NCI-H2081 treated with DMSO at 0.1 percent for 48 hours (cell line): ENCODE data around the gene KRTAP10-3.

Experiments
- DNase-seq: peaks from one replicate; lab custom pipeline; 2025; lab: John Stamatoyannopoulos, UW

KRTAP10-3 gene

DNA sequence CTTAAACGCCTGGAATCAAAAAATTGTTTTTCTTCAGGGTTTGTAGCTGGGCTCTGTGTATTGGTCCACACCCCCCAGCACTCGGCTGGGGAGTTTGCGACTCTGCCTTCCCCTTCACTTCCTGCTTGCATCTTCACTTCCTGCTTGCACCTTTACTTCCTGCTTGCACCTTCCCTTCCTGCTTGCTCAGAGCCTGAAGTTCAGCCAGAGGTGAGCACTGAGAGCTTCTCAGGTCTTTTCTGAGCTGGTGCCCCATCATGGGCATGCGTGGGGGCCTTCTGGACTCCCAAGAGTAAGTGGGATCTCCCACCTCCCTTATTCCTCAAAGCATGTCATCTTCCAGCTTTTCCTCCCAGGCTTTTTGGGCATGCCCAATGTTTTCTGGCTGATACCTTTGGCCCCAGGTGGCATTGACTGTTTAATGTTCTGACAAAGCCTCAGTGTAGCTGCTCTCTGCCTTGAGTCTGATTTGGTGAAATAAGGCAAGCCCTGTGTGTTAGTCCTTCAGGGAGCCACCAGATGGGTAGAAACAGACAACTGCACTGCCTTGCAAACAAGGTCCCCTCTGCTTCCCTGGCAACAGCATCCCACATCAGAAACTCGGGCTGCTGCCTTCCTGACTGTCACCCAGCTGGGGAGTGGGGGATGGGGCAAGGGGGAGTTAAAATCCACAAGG, 10.8 kb downstream of the KRTAP10-3 start:
- DNase-seq = no peak

DNA sequence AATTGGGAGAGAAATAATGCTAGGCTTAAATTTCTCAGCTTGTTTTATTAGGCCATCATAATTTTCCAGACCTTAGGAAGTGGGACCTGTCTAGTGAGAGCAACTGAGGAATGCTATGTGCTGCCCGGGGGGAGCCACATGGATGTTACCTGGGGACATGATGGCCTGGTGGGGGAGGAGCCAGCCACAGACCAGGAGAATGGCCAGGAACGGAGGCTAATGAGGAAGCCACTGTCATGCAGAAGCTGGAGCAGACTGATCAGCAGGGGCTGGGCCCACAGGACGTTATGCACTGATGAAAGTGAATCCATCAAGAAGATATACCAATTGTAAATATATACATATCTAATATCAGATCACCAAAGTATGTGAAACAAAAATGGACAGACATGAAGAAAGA, 14.0 kb downstream of the KRTAP10-3 start:
- no peak for DNase-seq

DNA sequence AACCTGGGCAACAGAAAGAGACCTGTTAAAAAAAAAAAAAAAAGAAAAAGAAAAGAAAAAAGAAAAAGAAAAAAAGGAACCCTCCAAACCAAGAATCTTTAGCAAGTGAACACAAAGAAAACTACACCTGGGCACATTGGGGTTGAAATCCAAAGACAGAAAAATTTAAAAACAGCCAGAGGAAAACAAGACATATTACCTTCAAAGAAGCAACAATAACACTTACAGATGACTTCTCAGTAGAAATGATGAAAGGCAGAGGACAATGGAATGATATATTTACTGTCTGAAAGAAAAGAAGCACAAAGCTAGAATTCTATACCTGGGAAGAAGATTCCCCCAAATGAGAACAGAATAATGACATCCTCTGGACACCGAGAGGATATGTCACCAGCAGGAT, 15.9 kb downstream of the KRTAP10-3 start:
- no peak for DNase-seq

DNA sequence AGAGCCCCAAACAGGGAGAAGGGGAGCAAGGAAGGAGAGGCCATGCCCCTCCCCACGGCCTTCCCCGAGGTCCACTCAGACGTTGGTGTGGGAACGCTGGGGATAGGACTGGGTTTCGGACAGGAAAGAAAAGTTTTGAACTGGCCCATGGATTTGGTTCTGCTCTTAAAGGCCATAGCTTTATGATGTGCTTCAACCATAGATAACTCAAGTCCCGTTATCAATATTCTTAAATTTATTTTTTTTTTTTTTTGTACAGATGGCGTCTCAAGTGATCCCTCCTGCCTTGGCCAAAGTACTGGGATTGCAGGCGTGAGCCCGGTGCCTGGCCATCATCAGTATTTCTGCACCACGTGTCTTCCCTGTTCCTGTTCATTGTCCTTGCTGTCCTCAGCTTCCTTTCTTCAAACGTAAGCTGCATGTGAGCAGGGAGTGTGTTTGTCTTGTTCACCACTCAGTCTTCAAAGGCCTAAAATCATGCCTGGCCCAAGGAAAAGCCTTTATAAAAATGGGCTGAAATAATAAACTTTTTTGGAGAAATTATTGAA, 17.8 kb downstream of the KRTAP10-3 start:
- no peak for DNase-seq

DNA sequence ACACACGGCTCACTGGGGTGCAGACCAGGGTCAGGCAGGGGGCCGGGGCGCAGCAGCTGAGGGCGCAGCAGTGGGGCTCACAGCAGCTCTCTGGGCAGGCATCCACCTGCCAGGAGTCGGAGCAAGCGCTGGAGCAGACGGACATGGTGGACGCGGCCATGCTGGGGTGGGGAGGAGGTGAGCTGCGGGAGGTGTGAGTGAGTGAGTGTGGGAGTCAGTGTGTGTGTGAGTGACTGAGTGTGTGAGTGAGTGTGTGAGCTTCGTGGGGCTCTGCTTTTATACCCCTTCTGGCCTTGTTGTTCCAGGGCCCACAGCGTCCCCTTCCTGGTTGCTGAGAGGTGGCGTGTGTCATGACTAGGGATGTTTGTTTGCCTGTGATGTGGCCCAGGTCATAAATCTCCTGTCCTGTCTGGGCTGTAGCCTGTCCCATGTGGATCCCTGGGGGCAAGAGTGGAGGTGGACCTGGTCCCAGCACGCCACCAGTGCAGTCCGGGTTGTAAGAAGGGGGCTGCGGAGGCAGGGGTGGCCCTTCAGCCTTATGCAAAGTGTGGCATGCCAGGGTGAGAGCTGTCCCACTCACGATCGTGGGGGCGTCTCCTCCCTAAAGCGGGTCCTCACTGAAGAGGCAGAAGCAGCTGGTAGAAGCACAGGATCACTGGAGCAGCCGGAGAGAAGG, 18.5 kb downstream of the KRTAP10-3 start, which contains the start of gene KRTAP10-1:
TSS of gene KRTAP10-1 (minus strand) at position 205 of the 676 bp plus-strand sequence. CDS start at position 160, 45 bp downstream.
- DNase-seq = no peak

DNA sequence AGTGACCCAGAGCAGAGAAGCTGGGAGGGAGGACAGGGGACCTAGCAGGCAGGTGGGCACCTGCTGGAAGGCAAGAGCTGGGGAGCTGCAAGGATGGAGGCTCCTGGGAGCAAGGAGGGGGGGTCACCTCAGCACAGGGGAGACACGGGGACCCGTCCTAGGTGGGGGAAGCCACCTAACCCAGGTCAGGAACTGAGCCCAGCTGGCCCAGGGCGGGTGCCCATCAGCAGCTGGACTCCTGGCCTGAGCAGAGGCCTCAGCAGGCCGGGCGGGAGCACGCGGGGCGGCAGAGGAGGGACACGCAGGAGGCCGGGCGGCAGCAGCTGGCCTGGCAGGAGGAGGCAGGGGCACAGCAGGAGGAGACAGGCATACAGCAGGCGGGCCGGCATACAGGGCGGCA, 19.5 kb downstream of the KRTAP10-3 start:
- no peak for DNase-seq

DNA sequence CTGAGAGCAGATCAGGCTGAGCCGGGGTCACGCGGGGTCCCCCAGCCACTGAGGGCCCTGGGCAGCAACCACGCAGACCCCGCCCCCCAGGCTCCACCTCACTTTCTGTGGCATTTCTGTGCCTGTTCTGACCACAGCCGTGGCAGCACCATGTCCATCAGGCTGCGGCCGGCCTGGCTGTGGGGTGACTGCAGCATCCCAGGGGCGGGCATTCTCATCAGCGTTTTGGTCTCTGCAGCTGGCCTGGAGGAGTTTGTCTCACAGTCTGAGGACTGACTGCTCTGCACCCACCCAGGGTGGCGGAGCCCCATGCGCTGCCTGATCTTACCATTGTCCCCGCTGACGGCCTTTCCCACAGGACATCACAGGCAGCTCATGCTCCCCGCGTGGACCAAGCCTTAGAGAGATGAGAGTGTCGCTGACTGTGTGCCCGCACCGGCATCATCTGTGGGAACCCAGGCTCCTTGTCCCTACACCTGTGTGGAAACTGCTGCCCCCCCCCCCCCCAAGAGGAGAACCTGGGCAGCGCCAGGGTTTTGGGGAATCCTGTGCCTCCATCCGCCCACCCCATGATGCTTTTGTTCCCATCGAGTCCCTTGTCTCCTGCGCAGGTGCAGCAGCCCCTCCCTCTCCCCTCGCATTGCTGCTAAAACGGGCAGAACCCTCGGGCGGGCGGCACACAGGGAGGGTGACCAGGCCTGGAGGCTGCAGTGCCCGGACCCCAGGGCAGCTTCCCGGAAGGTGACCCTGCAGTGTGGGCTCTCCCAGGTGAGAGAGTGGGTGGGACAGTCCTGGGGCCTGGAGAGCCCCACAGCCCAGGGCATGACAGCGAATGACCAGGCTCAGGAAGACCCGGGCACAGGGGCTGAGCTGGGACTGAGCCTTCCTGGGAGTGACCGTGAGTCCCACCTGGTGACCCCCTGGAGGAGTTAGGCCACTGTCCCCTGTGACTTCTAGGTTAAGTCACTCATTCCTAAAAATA, 20.4 kb downstream of the KRTAP10-3 start:
- no peak for DNase-seq

DNA sequence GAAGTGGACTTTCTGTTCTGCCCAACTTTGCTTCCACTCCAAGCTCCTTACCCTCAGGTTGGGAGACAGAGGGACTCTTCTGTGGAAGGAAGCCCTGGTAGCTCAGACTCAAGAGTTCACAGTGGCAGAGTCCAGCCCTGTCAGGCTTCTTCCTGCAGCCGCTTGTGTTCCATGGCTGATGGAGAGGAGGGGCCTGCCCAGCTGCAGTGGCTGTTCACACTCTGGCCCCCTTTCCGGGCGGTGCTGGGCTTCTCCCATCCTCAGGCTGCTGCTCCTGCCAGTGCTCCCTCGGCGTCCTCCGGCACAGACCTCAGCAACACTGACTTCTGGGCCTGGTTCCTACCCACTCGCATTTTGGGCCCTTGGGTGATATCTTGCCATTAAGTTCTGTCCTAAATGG, 22.6 kb downstream of the KRTAP10-3 start:
- no peak for DNase-seq

DNA sequence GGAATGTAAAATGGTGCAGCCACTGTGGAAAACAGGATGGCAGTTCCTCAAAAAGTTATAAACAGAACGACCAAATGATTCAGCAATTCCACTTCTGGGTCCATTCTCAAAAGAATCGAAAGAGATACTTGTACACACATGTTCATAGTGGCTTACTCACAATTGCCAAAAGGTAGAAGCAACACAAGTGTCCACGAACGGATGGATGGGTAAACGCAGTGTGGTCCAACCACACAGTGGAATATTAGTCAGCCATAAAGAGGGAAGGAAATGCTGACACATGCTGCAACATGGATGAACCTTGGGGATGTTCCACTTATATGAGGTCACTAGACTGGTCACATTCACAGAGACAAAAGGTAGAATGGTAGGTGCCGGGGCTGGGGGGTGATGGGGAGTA, 23.9 kb downstream of the KRTAP10-3 start:
- DNase-seq = no peak

DNA sequence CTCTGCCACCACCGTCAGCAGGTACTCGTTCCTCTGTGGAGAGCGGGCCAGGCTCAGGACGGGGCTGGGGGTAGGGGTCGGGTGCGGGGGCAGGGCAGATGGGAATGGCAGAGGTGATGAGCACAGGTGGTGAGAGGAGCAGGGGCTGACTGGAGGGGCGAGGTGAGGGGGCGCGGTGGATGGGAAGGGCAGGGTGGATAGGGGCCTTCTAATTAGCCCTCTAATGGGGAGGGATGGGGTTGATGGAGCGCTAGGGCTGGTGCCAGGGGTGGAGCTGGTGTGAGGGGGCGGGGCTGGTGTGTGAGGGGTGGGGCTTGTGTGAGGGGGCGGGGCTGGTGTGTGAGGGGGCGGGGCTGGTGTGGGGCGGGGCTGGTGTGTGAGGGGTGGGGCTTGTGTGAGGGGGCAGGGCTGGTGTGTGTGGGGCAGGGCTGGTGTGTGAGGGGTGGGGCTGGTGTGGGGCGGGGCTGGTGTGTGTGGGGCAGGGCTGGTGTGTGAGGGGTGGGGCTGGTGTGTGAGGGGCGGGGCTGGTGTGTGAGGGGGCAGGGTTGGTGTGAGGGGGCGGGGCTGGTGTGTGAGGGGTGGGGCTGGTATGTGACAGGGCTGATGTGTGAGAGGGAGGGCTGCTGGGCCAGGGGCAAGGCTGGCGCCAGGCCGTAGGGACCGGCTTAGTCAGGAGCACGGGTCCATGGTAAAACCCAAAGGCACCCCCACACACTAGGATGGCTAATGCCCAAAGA, 24.5 kb downstream of the KRTAP10-3 start:
- DNase-seq = no peak

DNA sequence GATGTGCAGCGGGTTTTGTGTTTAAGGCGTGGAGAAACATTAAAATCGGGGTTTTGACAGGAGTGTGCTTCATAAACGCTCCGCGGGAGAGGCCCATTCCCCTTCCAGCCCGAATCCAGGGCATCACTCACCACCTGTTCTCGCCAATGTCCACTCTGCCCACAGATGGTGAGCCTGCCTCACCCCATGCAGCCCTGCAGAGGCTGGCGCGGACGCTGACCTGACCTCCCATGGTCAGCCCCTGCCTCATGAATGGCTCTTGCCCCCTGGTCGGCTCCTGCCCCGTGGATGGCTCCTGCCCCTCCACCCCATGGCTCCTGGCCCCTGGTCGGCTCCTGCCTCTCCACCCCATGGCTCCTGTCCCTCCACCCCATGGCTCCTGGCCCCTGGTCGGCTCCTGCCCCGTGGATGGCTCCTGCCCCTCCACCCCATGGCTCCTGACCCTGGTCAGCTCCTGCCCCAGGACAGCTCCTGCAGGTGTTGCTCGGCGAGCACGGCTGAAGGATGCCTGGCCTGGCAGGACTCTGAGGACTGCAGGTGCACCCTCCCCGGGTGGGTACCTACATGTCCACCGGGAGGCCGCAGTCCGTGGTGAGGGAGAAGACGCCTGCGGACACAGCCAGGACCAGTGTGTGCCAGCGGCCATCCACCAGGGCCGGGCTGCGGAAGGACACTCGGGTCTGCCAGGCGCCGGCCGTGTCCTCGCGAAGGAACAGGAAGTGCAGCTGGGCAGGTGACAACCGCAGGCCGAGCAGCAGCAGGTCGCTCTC, 25.3 kb downstream of the KRTAP10-3 start:
- DNase-seq = no peak

DNA sequence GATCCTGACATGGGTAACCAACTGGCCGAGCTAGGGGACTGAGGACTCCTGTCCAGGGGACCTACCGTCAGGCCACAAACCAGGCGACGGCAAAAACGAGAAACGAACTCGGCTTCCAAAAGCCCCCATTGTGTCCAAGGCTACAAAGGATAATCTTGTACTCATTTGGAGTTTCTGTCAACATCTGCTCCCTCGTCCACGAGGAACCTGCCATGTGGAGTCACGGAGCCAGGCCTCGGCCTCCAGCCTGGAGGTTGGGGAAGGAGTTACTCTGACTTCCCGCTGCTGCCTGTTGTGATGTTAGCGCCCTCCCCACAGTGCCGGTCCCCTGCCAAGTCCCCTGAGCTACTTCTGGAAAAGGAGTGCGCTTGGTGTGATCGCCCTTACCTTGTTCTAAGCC, 25.9 kb downstream of the KRTAP10-3 start:
- DNase-seq = no peak

DNA sequence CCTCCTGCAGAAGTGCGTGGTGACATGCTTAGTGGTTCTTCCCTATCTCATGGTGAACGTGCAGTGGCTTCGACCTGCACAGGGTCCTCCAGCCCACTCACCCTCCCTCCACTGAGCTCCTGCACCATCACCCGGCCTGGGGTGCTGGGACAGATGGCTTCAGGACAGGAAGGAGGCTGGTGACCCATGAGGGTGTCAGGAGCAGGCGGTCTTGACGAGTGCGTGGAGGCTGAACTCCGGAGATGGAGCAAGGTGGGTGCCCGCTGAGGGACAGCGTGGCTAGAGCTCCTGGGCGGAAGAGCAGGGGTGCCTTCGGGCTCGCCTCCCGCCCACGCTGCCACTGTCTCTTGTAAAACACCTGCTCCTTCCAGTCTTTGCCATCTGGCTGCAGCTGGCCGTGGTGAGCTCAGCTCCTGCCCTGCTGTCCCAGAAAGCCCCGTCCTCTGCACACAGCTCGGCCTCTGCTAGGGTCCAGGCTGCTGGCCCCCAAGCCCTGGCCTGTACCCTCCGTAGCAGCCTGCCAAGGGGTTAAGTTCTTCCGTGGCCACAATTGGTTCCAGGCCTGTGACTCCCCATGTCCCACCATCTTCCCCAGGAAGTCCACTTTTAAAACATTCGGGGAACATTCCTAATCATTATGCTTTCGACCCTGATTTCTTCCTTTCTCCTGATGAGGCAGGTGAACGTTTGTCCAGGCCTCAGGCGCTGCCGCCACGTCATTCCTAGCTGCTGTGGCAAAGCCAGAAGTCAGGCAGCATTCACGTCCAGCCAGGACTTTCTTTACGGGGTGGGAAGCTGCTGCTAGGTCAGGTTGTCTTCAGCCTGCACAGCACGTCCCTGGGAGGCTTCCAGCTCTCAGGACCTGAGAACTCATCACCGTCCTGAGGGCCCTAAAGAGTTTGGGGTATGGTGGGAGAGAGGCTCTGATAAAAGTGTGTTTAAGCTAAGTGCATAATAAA, 26.7 kb downstream of the KRTAP10-3 start:
- no peak for DNase-seq

DNA sequence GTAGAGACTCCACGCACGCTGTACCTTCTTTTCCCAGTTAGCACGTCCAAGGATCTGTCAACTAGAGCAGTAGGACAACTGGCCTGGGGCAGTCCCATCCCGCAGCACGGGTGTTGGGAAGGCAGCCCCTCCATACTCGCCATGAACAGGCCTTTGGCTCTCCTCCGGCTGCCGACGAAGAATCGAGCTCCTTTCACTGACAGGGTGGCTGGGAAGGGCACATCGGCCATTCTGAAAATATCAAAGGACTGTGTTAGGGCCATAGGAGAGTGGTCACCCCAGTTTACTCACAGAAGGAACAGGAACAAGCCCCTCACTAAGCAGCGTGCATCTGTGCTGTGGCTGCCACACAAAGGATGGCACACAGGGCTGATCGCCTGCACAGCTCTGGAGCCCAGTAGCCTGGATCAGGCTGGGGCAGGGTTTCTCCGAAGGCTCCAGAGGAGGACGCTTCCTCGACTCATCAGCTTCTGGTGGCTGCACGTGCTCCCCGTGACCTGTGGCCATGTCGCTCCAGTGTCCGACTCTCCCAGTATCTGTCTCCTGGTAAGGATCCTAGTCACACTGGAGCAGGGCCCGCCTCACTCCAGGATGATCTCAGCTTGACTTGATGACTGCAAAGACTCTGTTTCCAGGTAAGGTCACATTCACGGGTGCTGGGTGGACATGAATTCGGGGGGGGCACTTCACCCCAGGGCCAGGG, 27.5 kb downstream of the KRTAP10-3 start:
- DNase-seq = no peak

DNA sequence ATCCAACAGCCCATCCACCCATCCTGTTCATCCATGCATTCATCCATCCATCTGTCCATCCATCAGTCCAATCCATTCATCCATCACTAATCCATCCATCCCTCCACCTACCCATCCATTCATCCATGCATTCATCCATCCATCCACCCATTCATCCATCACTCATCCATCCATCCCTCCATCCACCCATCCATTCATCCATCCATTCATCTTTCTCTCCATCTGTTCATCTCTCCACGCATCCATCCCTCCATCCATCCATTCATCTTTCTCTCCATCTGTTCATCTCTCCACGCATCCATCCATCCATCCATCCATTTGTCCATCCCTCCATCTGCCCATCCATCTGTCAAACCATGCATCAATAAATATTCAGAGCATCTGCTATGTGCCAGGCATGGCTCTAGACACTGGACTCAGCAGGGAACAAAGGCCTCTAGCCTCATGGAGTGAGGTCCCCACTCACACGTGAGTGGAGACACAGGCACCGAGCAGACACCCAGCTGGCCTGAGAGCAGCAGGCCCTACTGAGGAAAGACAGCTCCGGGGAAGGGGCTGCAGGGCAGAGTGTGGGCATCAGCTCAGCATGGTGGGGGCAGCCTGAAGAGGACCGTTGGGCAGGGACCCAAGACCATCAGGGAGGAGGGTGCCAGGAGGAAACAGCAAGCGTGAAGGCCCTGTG, 28.2 kb downstream of the KRTAP10-3 start:
- no peak for DNase-seq

DNA sequence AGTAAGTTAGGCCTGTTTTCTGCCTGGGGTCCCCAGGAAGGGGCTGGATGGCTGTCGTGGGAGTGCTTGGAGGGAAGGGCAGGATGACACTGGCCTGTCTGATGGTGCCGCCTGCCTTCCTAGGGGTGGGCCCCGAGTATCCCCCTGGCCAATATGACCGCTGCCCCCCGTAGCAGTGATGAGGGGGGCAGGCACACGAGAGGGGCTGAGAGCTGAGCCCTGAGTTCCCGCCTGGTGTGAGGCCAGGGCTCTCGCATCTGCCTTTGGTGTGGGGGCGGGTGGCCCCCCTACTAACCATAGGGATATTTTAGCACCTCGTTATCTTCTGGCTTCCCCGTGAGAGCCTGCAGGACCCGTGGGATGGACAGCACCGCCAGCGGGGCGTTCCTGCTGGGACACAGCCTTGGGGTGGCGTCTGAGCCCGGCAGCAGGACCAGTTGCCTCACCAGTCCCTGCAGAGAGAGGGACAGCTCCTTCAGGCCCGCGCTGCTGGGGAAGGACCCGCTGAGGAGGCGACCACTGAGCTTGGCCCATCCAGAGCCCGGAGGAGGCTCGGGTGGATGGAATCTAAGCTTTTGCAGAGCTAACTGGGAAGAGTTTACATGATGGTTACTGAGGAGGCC, 29.0 kb downstream of the KRTAP10-3 start:
- no peak for DNase-seq

DNA sequence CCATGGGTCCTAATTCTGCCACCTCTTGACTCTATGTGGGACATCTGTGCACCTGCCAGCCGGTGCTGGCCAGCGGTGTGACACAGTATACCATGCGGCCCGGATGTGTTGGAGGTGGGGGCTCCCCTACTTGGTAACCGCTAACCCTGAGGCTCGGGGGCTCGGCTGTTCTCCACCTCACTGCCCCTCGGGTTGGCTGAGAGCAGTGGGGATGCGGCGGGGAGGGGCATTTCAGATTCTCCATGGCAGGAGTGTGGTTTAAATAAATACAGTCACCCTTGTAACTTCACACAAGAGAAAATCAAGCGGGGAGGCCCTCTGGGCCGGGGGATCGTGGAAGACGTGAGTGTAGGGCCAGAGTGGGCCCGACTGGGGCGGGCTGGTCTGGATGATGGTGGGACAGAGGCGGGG, 29.6 kb downstream of the KRTAP10-3 start:
- no peak for DNase-seq

DNA sequence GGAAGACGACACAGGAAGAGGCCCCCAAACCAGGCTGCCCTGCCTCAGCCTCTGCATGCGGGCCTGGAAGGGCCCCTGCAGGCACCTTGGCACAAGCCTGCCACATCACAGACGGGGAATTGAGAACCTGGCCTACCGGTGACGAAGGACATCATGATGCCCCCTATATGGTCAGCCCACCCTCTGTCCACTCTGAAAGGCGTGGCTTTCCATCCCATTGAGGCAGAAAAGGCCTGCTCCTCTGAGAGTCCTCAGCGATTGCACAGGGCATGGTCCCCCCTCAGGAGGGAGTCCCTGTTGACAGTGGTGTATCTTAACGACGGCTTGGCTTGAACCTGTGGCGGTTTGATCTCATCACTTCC, 30.0 kb downstream of the KRTAP10-3 start:
- no peak for DNase-seq
